ENCODE results near the gene HAT1.
A peak's percentile ranks its signal among the peaks of the same experiment; 100 is the strongest.
"Not testable (repeated sequence)": the region's sequence is repeated elsewhere in the genome, so short reads cannot be mapped to it uniquely, and the experiment has no call there.

HAT1 gene

GRCh38 chr2:171922230-171923022 is at the start of gene HAT1:
Gene HAT1, plus strand, starts transcription at chr2:171922461. Its CDS starts 40 bp downstream, at chr2:171922501.
- FAIRE-seq: no peak

DNA sequence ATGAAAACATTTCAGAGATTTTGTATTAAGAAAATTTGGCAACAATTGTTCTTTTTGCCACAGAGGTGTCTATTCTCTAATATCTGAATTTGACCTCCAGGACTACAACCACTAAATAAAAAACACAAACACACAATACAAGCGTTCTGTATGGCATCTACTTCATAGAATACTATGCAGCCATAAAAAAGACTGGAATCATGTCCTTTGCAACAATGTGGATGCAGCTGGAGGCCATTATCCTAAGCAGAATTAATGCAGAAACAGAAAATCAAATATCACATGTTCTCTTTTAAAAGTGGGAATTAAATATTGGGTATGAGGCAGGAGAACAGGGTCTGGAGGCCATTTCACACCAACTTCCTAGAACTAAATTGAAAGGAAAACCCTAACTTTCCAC is 47.7 kb upstream of the HAT1 start:
- no peak for FAIRE-seq

DNA sequence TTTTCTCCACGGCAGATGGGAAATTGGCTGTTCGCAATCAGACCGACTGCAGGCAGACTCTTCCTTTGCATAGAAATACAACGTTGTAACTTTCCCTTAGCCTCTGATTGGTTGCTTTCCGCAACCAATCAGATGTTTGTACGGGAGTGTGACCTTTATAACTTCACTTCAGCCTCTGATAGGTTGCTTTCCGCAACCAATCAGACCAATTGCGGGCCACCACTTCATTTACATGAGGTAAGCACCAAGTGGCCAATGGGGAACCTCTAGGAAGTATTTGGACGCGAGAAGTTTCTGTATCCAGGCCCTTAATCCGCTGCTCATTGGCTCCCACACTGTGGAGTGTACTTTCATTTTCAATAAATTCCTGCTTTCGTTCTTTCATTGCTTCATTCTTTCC is 47.3 kb upstream of the HAT1 start:
- no peak for FAIRE-seq

DNA sequence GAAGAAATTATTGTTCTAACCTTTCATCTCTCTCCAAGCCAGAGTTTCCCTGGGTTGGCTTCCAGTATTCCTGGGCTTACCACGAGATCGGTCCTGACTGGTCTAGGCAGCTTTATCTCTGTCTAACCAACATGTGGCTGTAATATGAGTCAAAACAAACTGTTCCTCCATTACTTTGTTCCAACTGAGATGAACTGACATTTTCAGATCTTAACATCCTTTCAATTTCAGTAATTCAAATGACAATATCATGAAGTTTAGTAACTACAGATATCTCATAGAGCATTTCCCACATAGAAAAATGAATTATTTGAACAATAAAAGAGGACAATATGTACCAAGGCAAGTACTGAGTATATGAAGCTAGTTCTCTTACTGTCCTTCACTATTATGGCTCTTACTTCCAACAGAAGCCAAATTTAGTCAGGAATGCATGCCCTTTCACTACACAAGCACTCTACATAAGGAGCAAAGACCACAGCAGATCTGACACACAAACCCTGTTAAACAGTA is 43.7 kb upstream of the HAT1 start:
- no peak for FAIRE-seq

DNA sequence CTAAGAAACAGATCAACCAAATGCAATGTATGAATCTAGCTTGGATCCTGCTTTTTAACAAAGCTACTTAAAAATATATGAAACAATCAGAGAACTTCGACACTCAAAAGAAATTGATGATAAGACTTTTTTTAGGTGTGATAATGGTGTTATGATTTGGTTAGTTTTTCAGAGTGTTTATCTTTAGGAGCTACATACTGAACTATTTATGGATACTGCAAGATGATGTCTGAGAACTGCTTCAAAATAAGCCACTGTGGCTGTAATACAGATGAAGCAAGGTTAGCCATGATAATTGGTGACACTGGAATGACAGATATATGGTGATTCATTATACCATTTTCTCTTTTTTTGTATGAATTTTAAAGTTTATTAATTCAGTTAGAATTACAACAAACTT is 42.4 kb upstream of the HAT1 start:
- FAIRE-seq: no peak

- FAIRE-seq: no peak
Observed at GRCh38 chr2:171880774-171881173, 41.5 kb upstream of the HAT1 start.

GRCh38 chr2:171882089-171882769 is 40.0 kb upstream of the HAT1 start:
- FAIRE-seq: no peak

DNA sequence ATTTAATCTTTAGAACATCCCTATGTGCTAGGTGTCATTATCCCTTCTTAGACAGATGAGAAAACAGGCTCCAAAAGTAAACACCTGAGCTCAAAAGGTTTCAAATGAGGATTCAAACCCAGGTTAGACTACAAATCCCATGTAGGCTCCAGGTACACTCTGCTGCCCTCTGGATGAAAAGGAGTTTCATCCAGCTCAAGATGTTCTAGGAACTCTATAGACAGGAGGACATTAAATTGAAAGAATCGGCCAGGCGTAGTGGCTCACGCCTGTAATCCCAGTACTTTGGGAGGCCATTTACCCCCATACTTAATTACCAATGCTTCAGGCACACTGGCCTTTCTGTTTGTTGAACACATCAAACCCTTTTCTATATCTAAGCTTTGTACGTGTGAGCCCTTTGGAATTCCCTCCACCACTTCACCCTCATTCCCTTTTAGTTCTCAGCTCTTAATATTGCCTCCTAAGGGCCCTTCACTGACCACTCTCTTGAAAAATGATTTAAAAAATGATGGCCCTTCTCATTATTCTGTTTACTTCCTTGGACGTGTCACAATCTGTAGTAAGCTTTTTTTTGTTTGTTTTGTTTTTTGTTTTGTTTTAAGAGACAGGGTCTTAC is 38.9 kb upstream of the HAT1 start:
- no peak for FAIRE-seq

DNA sequence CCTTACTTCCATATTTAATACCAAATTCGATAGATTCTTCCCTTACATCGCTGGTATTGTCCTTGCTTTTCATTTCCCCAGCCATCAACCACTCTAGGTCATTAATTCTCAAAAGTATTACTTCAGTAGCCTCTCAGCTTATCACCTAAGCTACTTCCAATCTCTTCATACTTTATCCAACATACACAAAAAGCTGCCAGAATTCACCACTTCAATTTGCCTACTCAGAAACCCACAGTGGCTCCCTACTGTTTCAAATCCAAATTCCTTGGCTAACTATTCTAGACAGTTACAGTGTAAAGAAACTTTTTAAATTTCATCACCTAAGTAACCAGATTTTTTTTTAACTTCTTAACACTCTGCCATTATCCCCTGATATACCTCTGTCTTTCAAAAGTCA is 32.9 kb upstream of the HAT1 start:
- no peak for FAIRE-seq

DNA sequence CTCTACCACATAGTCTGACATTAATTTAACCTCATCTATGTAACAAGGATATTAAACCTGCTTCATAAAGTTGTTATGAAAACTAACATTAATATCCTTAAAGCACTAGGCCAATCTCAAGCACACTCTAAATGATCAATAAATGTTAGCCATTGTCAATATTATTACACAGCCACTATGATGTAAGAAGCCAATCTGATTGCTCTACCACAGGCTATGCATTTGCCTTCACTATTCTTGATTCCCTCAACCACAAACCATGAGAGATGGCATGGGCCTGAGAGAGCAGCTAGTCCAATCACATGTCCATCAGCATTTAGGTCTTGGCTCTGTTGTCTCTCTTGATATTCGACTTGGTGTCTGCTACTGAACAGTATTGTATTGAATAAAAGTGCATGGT is 32.5 kb upstream of the HAT1 start:
- no peak for FAIRE-seq

GRCh38 chr2:171893196-171893823 is 29.0 kb upstream of the HAT1 start:
- no peak for FAIRE-seq

GRCh38 chr2:171893824-171894611 is 28.2 kb upstream of the HAT1 start, which contains the start of gene SLC25A12:
Gene SLC25A12, minus strand, starts transcription at chr2:171894244. Its CDS starts 30 bp downstream, at chr2:171894214.
- FAIRE-seq: no peak

- FAIRE-seq: no peak
Observed at GRCh38 chr2:171894612-171894947, 27.7 kb upstream of the HAT1 start.

DNA sequence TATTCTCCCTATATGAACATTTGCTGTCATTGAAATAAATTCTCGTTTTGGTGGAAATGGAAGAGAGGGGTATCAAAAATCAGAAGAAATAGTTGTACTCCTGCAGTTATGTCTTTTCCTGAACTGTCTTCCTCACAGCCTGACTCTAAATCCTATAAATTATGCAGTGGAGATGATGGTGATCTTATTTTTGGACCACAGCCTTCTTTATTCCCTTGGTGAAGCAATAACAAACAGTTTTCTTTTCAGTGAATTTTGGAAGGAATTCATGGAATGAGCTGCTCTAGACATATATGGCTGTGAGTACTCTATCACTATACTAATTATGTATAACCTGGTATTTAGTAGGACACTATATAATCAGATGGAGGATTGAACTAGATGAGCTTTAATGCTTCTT is 26.5 kb upstream of the HAT1 start:
- no peak for FAIRE-seq

DNA sequence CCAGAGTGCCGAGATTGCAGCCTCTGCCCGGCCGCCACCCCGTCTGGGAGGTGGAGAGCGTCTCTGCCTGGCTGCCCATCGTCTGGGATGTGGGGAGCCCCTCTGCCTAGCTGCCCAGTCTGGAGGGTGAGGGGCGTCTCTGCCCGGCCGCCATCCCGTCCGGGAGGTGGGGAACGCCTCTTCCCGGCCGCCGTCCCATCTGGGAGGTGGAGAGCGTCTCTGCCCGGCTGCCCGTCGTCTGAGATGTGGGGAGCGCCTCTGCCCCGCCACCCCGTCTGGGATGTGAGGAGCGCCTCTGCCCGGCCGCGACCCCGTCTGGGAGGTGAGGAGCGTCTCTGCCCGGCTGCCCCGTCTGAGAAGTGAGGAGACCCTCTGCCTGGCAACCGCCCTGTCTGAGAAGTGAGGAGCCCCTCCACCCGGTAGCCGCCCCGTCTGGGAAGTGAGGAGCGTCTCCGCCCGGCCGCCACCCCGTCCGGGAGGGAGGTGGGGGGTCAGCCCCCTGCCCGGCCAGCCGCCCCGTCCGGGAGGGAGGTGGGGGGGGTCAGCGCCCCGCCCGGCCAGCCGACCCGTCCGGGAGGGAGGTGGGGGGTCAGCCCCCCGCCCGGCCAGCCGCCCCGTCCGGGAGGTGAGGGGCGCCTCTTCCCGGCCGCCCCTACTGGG is 22.5 kb upstream of the HAT1 start:
- FAIRE-seq: not testable (repeated sequence)

- FAIRE-seq: peak; percentile 82
Observed at GRCh38 chr2:171902840-171903420, 19.3 kb upstream of the HAT1 start.

- FAIRE-seq: no peak
Observed at GRCh38 chr2:171908235-171908634, 14.0 kb upstream of the HAT1 start.

DNA sequence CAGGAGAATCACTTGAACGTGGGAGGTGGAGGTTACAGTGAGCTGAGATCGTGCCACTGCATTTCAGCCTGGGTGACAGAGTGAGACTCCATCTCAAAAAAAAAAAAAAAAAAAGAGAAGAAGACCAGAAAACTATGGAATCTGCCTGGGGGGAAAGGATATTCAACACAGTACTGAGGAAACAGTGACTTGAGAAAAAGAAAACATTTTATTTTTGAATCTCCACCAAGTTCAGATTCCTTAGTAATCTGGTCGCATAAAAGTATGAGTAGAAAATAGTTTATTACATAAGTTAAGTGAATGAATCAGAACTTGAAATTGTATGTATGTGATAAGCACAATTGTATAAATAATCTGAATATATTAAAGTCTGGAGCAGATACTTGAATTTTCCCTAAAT is 13.0 kb upstream of the HAT1 start:
- no peak for FAIRE-seq

DNA sequence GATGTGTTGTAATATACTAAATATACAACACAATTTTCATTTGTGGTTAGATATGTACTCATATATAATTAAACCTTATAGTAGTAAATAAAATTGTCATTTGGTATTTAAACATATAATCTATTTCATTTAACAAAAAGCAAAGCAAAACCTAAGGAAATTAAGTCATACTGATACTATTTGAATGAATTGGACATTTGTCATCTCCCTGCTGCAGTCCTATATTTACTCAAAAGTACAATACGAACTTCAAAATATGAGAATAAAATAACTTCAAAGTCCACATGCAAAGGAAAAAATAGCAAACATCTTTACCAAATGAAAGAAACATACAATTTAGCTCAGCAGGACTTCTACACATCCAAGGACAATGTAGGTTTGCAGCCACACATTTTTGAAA is 11.8 kb upstream of the HAT1 start:
- FAIRE-seq: no peak

- FAIRE-seq: no peak
Observed at GRCh38 chr2:171913517-171913916, 8.7 kb upstream of the HAT1 start.

GRCh38 chr2:171919453-171919852 is 2.8 kb upstream of the HAT1 start:
- FAIRE-seq: no peak

DNA sequence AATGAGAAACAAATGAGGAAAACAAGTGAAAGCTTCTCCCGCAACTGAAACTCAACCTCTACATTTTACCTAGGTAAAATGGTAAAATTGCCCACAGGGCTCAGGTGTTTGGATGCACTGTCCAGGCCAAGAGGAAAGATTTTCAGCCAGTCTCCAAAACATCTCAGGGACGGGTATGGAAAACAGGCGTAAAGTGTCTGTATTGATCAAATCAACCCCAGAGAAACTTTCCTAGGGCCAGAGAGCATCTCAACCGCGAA is 361 bp upstream of the HAT1 start:
- no peak for FAIRE-seq
